ENCODE measurements around the gene TOPAZ1.

GRCh38 chr3:44297255-44297654 lies 55.6 kb downstream of the TOPAZ1 start:
- TF ChIP-seq CTCF (IDR thresholded peaks at IDR 0.05) (no peak), POLR2AphosphoS5 (IDR thresholded peaks at IDR 0.05) (no peak), POLR2A (IDR thresholded peaks at IDR 0.05) (no peak)
